Cerebellar cortex (tissue), 1 donor: ENCODE measurements around the gene TMEM86B.
"Not testable (repeated sequence)": the region's sequence is repeated elsewhere in the genome, so short reads cannot be mapped to it uniquely, and the experiment has no call there.

Source experiments
- DNase-seq: peaks from one replicate; pipeline ENCODE4 v3.0.0-alpha.2; 2015; ENCODE audit warnings: low spot score

Gene TMEM86B

GRCh38 chr19:55241935-55242464, 13.4 kb upstream of the TMEM86B start:
- DNase-seq = no peak

- no peak for DNase-seq
Measured at GRCh38 chr19:55241143-55241934, 12.8 kb upstream of the TMEM86B start.

- no peak for DNase-seq
Measured at GRCh38 chr19:55240713-55241020, 12.1 kb upstream of the TMEM86B start.

GRCh38 chr19:55239004-55239403, 10.4 kb upstream of the TMEM86B start:
- no peak for DNase-seq

GRCh38 chr19:55238030-55238429, 9.5 kb upstream of the TMEM86B start:
- no peak for DNase-seq

GRCh38 chr19:55232986-55233385, 4.4 kb upstream of the TMEM86B start:
- no peak for DNase-seq

- DNase-seq = no peak
Measured at GRCh38 chr19:55232286-55232602, 3.7 kb upstream of the TMEM86B start.

- no peak for DNase-seq
Measured at GRCh38 chr19:55231391-55232285, 3.1 kb upstream of the TMEM86B start.

- no peak for DNase-seq
Measured at GRCh38 chr19:55230780-55231179, 2.2 kb upstream of the TMEM86B start.

- no peak for DNase-seq
Measured at GRCh38 chr19:55230329-55230728, 1.8 kb upstream of the TMEM86B start.

- DNase-seq = no peak
Measured at GRCh38 chr19:55229789-55230182, 1.2 kb upstream of the TMEM86B start.

- DNase-seq = no peak
Measured at GRCh38 chr19:55229145-55229788, 704 bp upstream of the TMEM86B start.

GRCh38 chr19:55228015-55228391, 560 bp downstream of the TMEM86B start:
- DNase-seq = no peak

GRCh38 chr19:55227241-55228014, 1.1 kb downstream of the TMEM86B start:
- DNase-seq = no peak

GRCh38 chr19:55226788-55227187, 1.8 kb downstream of the TMEM86B start:
- no peak for DNase-seq

- no peak for DNase-seq
Measured at GRCh38 chr19:55226273-55226672, 2.3 kb downstream of the TMEM86B start.

GRCh38 chr19:55225415-55225958, 3.1 kb downstream of the TMEM86B start:
- no peak for DNase-seq

- DNase-seq = not testable (repeated sequence)
Measured at GRCh38 chr19:55224679-55225414, 3.7 kb downstream of the TMEM86B start.

GRCh38 chr19:55224038-55224665, 4.4 kb downstream of the TMEM86B start:
- DNase-seq = no peak

GRCh38 chr19:55223291-55224037, 5.1 kb downstream of the TMEM86B start:
- no peak for DNase-seq
